ENCODE results near the gene NDUFS2. TPM values are rescaled to one million over a fixed set of nuclear protein-coding genes. Genes with fewer than 3 reads are reported as not detected.

Gene NDUFS2
- total RNA-seq, 1 donor from 2014 or later = 66.3 TPM

GRCh38 chr1:161173711-161174110 lies 28.5 kb upstream of the NDUFS2 start:
- intact Hi-C loops (cut with DNase I) = no loop called here
- ATAC-seq (no peak), DNase-seq (no peak)
- H3K9me3 ChIP-seq = no peaks in the 10 kb centered on the region
- H3K36me3 ChIP-seq = peaks cover 72% of the 10 kb centered on the region
- peak overlapping the region; percentile 5 for H3K27ac ChIP-seq
- H3K4me3 ChIP-seq = no peak overlapping the region
- H3K4me1 ChIP-seq = peaks cover 38% of the 10 kb centered on the region
- no peaks in the 10 kb centered on the region for H3K27me3 ChIP-seq (ENCODE audit: low read depth)
- TF ChIP-seq, protein P1, sequence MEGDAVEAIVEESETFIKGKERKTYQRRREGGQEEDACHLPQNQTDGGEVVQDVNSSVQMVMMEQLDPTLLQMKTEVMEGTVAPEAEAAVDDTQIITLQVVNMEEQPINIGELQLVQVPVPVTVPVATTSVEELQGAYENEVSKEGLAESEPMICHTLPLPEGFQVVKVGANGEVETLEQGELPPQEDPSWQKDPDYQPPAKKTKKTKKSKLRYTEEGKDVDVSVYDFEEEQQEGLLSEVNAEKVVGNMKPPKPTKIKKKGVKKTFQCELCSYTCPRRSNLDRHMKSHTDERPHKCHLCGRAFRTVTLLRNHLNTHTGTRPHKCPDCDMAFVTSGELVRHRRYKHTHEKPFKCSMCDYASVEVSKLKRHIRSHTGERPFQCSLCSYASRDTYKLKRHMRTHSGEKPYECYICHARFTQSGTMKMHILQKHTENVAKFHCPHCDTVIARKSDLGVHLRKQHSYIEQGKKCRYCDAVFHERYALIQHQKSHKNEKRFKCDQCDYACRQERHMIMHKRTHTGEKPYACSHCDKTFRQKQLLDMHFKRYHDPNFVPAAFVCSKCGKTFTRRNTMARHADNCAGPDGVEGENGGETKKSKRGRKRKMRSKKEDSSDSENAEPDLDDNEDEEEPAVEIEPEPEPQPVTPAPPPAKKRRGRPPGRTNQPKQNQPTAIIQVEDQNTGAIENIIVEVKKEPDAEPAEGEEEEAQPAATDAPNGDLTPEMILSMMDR (IDR thresholded peaks at IDR 0.05) = no peak

DNA sequence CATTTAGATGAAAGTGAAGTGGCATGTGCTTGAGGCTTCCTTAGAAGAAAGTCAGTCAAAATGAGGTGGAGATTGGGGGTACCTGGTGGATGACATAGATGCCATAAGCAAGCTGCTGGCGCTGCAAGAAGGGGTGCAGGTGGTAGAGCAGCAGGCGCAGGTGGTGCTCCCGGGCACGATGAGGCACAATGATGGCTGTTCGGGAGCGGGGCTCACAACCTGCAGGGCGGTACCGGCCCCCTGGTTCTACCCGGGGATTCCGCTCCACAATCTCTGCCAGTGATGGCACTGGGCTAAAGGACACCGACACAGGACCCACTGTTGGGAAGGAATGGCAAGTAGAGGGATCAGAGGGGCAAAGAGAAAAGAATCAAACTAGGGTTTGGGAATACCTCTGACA lies 27.3 kb upstream of the NDUFS2 start:
- Histone ChIP-seq H3K27ac (no peak overlapping the region), H3K36me3 (peaks cover 61% of the 10 kb centered on the region), H3K27me3 (ENCODE audit: low read depth) (no peaks in the 10 kb centered on the region), H3K4me1 (peaks cover 38% of the 10 kb centered on the region), H3K4me3 (no peak overlapping the region), H3K9me3 (no peaks in the 10 kb centered on the region)
- TF ChIP-seq, protein P1 (IDR thresholded peaks at IDR 0.05) = no peak
- no peak for DNase-seq
- intact Hi-C loops (cut with DNase I) = no loop called here
- ATAC-seq = no peak

DNA sequence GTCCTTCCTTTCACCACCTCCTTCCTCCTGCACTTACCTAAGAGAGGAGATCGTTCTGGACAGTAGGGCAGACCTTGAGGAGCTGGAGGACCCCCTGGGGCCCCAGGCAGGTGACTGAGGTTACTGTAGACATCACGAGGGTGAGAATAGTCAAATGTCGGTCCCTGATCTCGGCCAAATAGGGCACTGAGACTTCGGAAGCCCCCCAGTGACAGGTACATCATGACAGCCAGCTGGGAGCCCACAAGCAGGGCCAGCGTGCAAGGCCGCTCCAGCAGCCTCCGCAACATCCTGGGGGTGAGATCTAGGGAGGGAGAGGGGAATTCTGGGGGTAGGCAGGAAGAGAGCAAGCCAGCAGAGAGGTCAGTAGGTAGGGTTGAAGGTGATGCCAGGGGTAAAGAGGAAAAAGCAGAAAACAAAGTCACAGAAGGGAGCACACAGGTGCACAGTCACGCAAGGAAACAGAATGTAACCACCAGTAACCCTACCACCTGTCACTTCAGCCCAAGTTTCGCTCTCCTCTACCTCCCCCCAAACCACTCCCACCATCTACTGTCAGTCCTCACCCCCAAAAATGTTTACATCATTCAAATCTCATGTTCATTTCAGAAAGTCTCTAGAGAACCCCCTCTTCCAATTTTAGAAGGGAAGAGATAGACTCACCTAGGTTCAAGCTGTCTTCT lies 26.3 kb upstream of the NDUFS2 start:
- intact Hi-C loops (cut with DNase I) = no loop called here
- H3K4me3 ChIP-seq = peak overlapping the region; percentile 80
- ATAC-seq = no peak
- no peaks in the 10 kb centered on the region for H3K27me3 ChIP-seq (ENCODE audit: low read depth)
- peaks cover 51% of the 10 kb centered on the region for H3K36me3 ChIP-seq
- H3K27ac ChIP-seq = peak overlapping the region; percentile 91
- DNase-seq = no peak
- TF ChIP-seq, protein P1 (IDR thresholded peaks at IDR 0.05) = no peak
- H3K4me1 ChIP-seq = peaks cover 38% of the 10 kb centered on the region
- H3K9me3 ChIP-seq = no peaks in the 10 kb centered on the region

DNA sequence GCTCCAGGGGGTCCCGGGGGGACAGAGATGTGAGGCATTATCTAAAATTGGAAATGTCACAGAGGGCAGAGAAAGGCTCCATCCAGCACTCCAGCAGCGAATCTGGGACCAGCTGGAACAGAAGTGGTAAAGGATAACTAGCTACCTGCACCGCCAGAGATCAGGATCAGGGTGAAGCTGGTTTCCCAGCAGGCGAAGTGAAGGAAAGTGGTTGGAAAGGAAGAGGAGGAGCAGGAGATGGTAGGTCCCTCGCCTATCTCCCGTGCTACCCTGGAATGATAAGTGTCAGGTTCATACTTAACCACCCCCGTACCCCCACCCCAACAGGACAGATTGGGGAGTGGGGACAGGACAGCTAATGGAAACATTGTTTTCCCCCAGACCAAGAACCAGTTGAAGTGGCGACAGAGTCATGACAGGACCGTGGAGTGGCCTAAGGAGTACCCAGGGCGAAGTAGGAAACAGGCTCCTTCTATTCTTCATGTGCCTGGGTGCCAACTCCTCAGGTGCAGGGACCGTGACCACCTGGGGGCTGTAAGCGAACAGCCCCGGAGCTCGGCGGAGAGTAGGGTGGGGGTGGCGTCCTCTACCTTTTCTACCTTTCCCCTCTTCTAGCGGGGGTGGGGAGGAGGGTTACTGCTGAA lies 25.6 kb upstream of the NDUFS2 start:
- peak; percentile 23 to 55 for ATAC-seq
- intact Hi-C loops (cut with DNase I) = no loop called here
- Histone ChIP-seq H3K4me1 (peaks cover 38% of the 10 kb centered on the region), H3K4me3 (peak overlapping the region; percentile 80), H3K36me3 (peaks cover 44% of the 10 kb centered on the region), H3K9me3 (no peaks in the 10 kb centered on the region), H3K27ac (peak overlapping the region; percentile 91), H3K27me3 (ENCODE audit: low read depth) (no peaks in the 10 kb centered on the region)
- no peak for DNase-seq
- TF ChIP-seq, protein P1 (IDR thresholded peaks at IDR 0.05) = no peak

DNA sequence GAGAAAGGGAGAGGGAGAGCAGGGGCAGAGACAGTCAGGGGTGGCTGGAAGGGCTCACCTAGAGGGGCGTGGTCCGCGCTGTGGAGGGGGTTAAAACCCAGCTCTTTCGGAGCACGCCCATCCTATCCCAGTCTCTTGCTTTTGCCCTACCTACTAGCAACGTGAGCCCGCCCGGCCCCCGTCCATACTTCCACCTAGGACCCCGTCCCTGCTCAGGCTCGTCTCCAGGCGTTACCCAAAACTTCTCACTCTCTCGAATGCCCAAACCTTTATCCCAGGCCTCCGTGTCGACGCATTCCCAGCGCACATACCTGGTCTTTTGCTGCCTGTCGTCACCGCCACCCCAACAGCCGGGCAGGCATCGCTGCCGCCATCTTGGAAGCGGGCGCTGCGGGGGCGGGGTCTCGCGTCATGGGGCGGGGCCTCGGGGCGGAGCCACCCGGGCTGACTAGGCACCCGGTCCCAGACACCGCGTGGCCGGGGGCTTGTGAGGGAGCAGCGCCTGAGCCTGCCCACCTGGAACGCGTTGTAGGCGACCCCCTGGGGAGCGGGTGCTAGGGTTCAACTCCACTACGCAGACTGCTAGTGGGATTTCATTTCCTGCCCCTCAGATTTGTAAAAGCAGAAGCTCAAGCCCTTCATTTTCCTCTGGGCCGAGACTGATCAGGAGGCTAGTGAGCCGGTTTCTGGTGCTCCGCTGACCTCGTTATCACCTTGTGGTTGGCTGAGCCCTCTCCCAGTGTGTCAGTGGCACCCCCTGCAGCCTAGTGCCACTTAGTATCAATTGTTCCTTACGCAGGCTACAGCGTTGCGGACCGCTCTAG lies 24.8 kb upstream of the NDUFS2 start, which contains the start of gene B4GALT3:
Gene B4GALT3, minus strand, starts transcription at position 396 of the 824 bp plus-strand sequence. CDS start 1,447 bp downstream, outside the sequence.
- Histone ChIP-seq H3K9me3 (no peaks in the 10 kb centered on the region), H3K4me1 (peaks cover 38% of the 10 kb centered on the region), H3K27ac (peak within 1 kb of the TSS; percentile 91), H3K36me3 (peaks cover 37% of the 10 kb centered on the region), H3K27me3 (ENCODE audit: low read depth) (no peaks in the 10 kb centered on the region), H3K4me3 (peak within 1 kb of the TSS; percentile 80)
- TF ChIP-seq, protein P1 (IDR thresholded peaks at IDR 0.05) = no peak
- peak; percentile 93 for DNase-seq
- intact Hi-C loops (cut with DNase I) = no loop called here
- ATAC-seq = peak; percentile 97 to 99
